Midbrain (tissue), 1 donor: ENCODE data around the gene ZBED1.
"Not testable (repeated sequence)": the region's sequence is repeated elsewhere in the genome, so short reads cannot be mapped to it uniquely, and the experiment has no call there.

Source experiments
- DNase-seq: peaks from one replicate; lab custom pipeline; 2025; lab: John Stamatoyannopoulos, UW

Gene ZBED1

GRCh38 chrX:2500803-2501558 is at the start of gene ZBED1, which contains the start of gene DHRSX:
Gene ZBED1 (minus strand): TSS chrX:2500976. CDS start chrX:2490719, 10,257 bp downstream.
Gene DHRSX (minus strand): TSS chrX:2500976. CDS start chrX:2500925, 51 bp downstream.
- DNase-seq, result no peak

DNA sequence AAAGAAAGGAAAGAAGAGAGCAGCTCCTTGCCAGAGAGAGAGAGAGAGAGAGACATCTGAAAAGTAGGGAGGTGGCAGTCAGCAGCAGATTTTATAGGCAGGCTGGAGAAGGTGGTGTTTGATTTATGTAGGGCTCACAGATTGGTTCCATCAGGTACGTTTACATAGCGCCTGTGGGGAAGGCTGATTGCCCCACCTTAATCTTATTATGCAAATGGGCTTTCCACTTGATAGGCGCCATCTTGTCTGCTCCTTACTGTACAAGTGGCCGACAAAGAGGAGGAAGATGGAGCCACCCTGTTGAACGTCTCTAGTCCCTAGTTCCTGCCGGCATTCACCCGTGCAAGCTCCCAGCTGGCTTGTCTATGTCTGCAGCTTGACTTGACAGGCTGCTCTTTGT is 49.1 kb upstream of the ZBED1 start:
- DNase-seq, result no peak

DNA sequence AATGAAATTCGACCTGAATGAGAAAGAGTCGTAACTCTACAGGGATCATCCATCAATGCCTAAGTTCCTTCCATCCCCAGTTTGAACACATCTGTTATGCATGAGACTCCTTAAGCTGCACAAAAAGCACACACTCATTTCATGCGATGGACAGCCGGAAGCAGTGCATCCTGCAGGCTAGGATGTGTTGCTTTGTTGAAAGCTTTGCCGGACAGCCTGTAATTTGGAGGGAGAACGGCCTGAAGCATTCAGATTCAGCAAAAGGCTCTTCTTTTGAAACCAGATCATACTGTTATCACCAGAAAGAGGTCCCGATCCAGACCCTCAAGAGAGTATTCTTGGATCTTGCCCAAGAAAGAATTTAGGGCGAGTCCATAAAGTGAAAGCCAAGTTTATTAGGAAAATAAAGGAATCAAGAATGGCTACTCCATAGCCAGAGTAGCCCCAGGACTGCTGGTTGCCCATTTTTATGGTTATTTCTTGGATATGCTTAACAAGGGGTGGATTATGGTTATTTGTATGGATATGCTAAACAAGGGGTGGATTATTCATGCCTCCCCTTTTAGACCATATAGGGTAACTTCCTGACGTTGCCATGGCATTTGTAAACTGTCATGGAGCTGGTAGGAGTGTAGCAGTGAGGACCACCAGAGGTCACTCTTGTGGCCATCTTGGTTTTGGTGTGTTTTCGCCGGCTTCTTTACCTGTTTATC is 48.1 kb upstream of the ZBED1 start:
- no peak for DNase-seq

GRCh38 chrX:2547736-2548135 is 47.0 kb upstream of the ZBED1 start:
- no peak for DNase-seq

DNA sequence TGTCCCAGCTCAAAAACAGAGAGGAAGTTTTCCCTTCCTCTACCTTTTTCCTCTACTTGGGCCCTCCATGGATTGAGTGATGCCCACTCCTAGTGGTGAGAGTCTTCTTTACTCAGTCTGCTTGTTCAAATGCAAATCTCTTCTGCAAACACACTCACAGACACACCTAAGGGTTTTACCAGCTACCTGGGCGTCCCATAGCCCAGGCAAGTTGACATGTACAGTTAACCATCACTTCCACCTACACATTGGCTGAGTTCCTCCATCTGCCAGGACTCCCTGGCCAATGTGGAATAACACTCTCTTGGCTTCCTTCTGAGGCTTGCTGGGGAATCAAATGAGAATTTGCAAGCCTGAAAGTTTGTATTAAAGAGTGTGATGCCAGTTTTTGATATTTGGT is 45.7 kb upstream of the ZBED1 start:
- DNase-seq, result no peak

DNA sequence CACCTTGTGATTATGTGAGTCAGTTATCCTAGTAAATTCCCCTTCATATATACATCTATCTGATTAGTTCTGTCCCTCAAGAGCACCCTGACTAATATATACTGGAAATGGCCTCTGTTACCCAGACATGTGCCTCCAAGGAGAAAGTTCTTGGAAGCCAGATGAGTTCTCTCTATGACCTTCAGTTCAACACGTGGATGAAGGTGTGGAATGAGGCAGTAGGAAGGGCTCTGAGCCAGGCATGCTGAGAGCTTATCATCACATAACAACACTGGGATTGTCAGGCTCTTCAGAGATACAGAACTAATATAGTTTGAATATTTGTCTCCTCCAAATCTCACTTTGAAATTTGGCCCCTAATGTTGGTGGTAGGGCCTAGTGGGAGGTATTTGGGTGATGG is 44.4 kb upstream of the ZBED1 start:
- no peak for DNase-seq

- DNase-seq, result no peak
Observed at GRCh38 chrX:2542826-2543521, 42.2 kb upstream of the ZBED1 start.

DNA sequence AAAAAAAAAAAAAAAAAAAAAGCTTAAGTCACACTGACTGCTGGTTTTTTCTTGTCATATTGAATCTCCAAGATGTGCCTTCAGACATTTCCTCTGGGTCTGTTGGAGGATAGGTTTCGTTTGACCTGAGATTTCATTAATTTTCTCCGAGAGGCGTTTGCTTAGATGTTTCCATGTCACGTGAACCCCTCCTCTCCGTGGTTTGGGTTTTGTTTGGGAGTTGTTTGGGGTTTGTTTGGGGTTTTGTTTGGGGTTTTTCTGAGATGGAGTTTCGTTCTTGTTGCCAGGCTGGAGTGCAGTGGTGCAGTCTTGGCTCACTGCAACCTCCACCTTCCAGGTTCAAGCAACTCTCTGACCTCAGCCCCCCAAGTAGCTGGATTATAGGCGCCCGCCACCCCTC is 40.8 kb upstream of the ZBED1 start:
- no peak for DNase-seq

GRCh38 chrX:2540426-2540947 is 39.7 kb upstream of the ZBED1 start:
- no peak for DNase-seq

- no peak for DNase-seq
Observed at GRCh38 chrX:2539586-2539985, 38.8 kb upstream of the ZBED1 start.

- DNase-seq, result peak; percentile 37
Observed at GRCh38 chrX:2538031-2538757, 37.4 kb upstream of the ZBED1 start.

- peak; percentile 32 for DNase-seq
Observed at GRCh38 chrX:2536974-2537373, 36.2 kb upstream of the ZBED1 start.

- no peak for DNase-seq
Observed at GRCh38 chrX:2536141-2536540, 35.4 kb upstream of the ZBED1 start.

DNA sequence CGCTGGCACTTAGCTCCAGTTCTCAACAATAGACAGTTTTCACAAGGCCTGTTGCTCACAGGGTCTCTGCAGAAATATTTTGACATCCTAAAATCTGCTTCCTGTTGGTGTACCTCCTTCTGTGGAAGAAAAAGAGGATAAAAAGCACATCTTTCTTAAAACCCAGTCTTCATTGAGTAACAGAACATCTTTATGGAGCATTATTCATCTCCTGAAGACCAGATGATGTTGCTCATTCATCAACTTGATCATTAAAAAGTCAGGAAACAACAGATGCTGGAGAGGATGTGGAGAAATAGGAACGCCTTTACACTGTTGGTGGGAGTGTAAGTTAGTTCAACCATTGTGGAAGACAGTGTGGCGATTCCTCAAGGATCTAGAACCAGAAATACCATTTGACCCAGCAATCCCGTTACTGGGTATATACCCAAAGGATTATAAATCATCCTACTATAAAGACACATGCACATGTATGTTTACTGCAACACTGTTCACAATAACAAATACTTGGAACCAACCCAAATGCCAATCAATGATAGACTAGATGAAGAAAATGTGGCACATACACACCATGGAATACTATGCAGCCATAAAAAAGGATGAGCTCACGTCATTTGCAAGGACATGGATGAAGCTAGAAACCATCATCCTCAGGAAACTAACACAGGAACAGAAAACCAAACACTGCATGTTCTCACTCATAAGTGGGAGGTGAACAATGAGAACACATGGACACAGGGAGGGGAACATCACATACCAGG is 33.7 kb upstream of the ZBED1 start:
- DNase-seq, result not testable (repeated sequence)

DNA sequence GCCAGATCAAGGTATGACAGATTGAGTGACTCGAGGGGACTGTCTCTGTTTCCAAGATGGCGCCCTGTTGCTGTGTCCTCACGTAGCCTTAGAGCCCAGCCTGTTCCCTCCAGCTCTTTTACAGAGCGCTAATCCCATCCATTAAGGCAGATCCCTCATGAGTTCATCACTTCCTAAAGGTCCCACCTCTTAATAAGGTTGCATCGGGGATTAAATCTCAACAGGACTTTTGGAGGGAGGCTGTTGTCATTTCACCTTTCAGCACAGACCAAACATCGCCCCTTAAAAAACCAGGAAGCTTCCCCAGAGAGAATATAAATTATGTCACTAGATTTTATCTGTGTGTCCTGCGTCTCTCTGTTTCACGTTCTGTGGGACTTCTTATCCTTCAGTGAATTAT is 32.6 kb upstream of the ZBED1 start:
- DNase-seq, result no peak

DNA sequence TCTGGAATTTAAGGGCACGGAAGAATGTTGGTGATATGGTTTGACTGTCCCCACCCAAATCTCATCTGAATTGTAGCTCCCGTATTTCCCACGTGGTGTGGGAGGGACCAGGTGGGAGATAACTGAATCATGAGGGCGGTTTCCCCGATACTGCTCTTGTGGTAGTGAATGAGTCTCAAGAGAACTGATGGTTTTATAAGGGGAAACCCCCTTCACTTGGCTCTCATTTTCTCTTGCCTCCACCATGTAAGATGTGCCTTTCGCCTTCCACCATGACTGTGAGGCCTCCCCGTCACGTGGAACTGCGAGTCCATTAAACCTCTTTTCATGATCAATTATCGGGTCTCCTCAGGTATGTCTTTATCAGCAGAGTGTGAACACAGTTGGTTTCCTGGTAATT is 25.6 kb upstream of the ZBED1 start:
- no peak for DNase-seq

- DNase-seq, result no peak
Observed at GRCh38 chrX:2523911-2524310, 23.1 kb upstream of the ZBED1 start.

DNA sequence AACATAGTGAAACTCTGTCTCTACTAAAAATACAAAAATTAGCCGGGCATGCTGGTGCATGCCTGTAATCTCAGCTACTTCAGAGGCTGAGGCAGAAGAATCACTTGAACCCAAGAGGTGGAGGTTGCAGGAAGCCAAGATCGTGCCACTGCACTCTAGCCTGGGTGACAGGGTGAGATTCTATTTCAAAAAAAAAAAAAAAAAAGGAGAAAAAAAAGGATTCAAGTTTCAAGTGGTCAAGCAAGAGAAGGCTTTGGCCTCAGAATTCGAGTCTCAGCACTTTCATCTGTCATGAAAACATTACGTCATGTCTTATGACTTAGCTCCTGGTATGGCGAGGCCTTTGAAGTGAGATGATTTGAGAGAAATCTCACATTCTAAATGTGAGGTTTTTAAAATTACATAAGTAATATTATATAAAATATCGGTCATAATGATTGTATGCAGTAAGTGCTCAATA is 21.2 kb upstream of the ZBED1 start:
- DNase-seq, result no peak

DNA sequence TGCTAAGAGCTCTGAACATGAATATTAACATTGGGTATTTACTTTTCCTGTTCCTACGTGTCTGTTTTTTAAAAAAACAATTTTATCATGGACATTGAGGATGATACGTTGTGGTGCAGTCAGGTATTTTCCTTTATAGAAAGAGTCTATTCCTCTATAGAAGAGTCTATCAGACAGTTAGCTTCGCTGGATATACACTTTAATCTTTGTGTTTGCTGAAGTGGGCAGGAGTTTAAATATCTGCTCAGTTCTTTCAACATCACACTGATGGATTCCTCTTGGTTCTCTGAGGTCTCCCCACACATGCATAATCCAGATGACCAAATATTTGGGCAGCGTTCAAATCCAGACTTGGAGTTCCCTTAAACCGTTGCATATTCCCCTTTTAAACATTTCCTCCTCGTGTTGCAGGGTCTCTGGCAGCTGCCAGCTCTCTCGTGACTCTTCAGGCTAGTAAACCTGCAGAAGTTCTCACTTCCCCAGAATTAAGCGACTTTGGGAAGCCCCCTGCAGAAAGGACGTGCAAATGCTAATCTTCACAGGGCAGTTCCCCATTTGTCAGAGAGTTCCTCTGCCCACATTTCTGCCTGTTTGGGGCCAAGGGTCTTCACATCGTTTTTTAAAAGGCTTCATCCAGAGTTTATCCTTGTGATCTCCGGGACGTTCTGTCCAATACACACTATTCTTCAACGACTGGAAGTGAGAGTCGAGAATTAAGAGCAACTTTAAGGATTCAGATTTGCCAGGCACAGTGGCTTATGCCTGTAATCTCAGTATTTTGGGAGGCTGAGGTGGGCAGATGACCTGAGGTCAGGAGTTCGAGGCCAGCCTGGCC is 20.5 kb upstream of the ZBED1 start:
- DNase-seq, result no peak

GRCh38 chrX:2520539-2520938 is 19.8 kb upstream of the ZBED1 start:
- DNase-seq, result no peak
